GM21390 (cell line): ENCODE data around the gene FMNL2.
A peak's percentile ranks its signal among the peaks of the same experiment; 100 is the strongest.

ENCODE experiments used
- ATAC-seq: cut with Tn5 transposase; IDR thresholded peaks from one replicate; pipeline ENCODE4 v1.9.1; 2021; ENCODE audit not compliant: unreplicated experiment

FMNL2 gene

GRCh38 chr2:152402780-152403759 lies 68.1 kb downstream of the FMNL2 start:
- ATAC-seq: no peak

- ATAC-seq: peak; percentile 12
These were observed 70.5 kb downstream of the FMNL2 start for GRCh38 chr2:152405206-152406118.

DNA sequence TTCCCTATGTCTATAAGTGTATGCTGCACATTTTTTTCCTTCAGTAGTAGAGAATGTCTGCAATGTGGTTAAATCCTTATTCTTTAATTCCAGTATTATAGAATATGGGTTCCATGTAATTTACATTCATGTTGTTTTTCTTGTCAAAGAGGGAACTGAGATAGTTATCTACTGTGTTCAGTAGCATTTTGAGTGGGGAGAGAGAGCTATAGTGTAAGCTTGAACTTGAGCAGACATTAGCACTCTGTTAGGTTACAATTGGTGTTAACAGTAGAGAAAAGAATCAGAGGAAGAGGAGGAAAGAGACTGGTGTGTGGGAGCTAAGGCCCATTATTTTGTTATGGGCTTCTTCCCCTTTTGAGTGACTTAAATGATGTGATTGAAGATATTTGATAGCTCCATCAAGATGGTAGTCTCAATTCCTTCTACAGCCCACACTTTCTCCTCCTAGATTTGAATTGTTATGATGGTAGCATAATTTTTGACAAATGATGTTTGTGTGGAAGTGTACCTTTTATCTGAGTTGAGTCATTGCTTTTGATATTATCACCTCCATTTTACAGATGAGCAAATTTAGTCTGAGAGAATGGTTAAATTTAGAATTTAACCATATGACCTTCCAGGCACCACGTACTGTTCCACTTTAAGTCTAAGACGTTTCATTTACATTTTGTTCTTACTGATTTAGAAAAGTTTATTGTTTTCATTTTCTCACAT lies 71.3 kb downstream of the FMNL2 start:
- peak; percentile 44 for ATAC-seq

- no peak for ATAC-seq
These were observed 71.8 kb downstream of the FMNL2 start for GRCh38 chr2:152406836-152407161.

- peak; percentile 81 for ATAC-seq
These were observed 72.3 kb downstream of the FMNL2 start for GRCh38 chr2:152407204-152407721.

DNA sequence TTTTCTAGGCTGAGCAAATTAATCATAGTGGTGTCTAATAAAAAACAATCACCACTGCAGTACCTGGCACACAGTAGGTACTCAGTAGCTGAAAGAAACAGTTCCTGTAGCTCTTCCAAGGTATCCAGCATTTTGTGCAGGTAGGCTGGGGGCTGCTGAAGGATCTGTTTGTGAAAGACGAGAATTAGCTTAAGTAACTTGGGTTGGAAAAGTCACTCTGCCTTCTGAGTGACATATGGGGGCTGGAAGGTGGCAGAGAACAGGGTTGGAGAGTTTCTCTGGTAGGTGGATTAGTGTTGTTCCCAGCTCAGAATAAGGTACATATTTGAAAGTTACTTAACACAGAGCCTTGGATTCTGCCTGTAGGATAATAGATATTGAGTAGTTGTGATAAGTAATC lies 72.8 kb downstream of the FMNL2 start:
- no peak for ATAC-seq

DNA sequence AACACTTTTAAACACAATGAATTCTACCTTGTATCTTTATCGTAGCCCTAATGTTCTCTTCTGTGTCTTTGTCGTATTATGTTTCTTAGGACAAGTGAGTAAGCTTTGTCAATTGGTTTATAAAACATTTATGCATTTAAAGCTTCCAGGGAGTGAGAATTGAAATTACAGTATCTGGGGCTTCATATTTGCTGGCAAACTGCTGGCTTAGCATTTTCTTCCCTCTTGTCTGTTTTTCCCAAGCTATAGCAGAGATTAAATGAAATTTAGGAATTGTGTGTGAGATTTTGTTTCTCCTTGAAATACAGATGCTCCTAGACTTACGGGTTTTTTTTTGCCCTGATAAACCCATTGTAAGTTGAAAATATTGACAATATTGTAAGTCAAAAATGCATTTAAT lies 73.3 kb downstream of the FMNL2 start:
- no peak for ATAC-seq

GRCh38 chr2:152409386-152410164 lies 74.6 kb downstream of the FMNL2 start:
- no peak for ATAC-seq

DNA sequence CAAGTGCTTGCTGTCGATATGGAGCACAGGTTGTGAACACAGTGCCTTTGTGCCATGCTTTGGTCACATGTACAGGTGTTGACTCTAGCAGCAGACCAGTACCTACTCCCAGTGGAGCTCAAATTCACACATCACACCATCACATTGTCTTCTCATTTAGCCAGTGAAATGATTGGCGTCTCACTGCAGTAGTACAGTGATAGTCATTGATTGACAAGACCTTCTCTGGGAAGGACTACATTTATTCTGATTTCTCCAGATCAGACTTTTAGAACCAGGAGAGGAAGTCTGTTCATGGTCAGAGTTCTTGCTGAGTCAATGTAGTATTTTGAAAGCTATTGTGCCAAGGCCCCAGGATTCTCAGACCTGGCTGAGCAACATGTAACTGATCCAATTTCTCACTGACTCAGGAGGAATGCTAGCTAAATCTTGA lies 75.2 kb downstream of the FMNL2 start:
- ATAC-seq: no peak

- ATAC-seq: no peak
These were observed 76.2 kb downstream of the FMNL2 start for GRCh38 chr2:152411154-152411553.

- no peak for ATAC-seq
These were observed 78.5 kb downstream of the FMNL2 start for GRCh38 chr2:152413228-152414030.

DNA sequence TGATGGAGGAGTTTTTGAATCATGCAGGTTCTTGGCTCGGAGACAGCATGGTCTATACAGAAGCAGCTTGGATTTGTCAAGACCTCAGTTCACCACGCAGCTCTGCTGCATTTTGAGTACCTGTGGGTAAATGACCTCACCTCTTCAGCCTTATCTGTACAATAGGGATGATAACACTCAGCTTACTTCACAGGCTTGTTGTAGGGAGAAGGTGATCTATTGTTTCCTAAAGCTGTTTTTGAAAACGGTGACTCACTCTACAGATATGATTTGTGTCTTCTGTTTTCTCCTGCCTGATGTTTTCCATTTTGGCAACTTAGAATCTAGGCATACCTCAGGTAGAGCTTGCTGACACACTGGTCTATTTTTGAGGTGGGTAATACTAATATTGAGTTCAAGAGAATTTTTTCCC lies 80.3 kb downstream of the FMNL2 start:
- no peak for ATAC-seq

- ATAC-seq: no peak
These were observed 80.8 kb downstream of the FMNL2 start for GRCh38 chr2:152415796-152416195.

DNA sequence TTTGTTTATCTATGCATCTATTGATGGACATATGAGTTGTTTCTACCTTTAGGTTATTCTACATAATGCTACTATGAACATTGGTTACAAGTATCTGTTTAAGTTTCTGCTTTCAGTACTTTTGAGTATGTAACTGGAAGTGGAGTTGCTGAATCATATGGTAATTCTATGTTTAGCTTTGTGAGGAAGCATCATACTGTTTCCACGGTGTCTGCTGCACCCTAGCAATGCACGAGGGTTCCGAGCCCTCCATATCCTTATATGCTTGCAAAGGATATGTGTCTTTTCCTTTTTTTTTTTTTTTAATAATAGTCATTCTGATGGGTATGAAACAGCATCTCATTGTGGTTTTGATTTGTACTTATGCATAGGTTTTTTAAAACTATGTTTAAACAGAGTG lies 83.7 kb downstream of the FMNL2 start:
- ATAC-seq: peak; percentile 45

DNA sequence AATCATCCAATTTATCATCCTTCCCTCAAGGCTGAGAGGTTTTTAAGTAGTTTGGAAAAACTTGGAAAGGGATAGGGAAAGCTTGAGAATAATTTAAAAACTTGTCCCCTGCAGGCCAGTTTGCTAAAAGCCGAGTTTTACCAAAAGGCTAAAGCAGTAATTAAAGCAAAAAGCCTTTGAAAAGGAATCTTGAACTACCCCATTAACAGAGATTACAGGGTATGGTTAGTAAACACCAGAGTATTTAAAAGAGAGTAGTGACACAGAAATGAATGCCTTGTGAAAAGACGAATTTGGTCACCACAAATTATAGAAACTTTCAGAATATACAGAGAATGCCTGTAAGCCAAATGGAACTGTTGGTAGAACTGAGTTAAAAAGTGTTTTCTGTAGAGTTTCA lies 85.0 kb downstream of the FMNL2 start:
- ATAC-seq: no peak

DNA sequence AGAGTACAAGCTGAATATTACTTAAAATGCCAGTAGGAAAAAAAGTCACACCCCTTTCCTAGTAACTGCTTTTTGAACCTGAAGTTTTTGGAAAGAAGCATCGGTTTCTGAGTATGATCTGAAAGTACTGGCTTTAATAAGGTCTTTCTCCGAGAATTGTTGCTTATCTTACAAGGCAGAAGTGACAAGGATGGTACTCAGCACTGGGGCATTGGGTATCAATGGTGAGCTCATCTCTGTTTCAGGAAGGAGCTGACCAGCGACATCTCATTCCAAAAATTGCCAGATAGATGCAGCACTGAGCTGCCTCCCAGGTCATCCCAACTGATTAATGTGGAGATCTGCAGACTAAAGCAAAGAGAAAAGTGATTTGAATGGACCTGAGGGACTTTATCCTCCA lies 85.4 kb downstream of the FMNL2 start:
- no peak for ATAC-seq

- ATAC-seq: no peak
These were observed 86.0 kb downstream of the FMNL2 start for GRCh38 chr2:152420936-152421335.

GRCh38 chr2:152421521-152422370 lies 86.8 kb downstream of the FMNL2 start:
- peak; percentile 69 for ATAC-seq
